ENCODE measurements around the gene PLGRKT.
"Not testable (repeated sequence)": the region's sequence is repeated elsewhere in the genome, so short reads cannot be mapped to it uniquely, and the experiment has no call there.

The PLGRKT gene

DNA sequence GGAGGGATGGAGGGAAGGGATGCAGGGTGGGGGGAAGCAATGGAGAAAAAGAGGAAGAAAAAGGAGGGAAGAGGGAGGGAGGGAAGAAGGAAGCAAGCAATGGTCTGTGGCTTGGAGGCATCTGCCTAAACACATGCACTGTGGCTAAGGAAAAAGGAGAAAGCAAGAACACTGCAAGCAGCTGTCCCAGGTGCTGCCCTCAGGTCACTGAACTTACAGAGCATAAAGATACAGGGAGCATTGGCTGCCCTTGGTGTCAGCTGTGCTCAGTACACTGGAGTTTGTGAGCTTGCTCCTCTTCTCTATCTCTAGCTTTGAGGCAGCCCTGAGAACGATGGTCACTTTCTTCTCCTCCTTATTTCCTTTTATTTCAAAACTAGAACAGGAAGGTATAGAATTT lies 116.1 kb downstream of the PLGRKT start:
- not testable (repeated sequence) for H3K9me3 ChIP-seq (ENCODE audit: insufficient read depth, low read depth, low read length); H3K4ac ChIP-seq (ENCODE audit: low read depth, low read length); H2BK12ac ChIP-seq (ENCODE audit: low read length); H4K8ac ChIP-seq (ENCODE audit: low read depth, low read length); H3K23ac ChIP-seq (ENCODE audit: low read length); H3K18ac ChIP-seq (ENCODE audit: low read length); H3K4me3 ChIP-seq (ENCODE audit: low read depth, low read length); H3K79me2 ChIP-seq (ENCODE audit: control insufficient read depth, insufficient read depth, low read length, poor library complexity); DNase-seq; H3K9ac ChIP-seq (ENCODE audit: low read length); H4K91ac ChIP-seq (ENCODE audit: low read depth, low read length); H4K12ac ChIP-seq (ENCODE audit: low read depth, low read length); H2BK120ac ChIP-seq (ENCODE audit: insufficient read depth, low read length, poor library complexity); H2AK5ac ChIP-seq (ENCODE audit: low read length); H3K36me3 ChIP-seq (ENCODE audit: control insufficient read depth in 1 of 2, insufficient read depth in 2 of 2, low read length in 2 of 2); H3K4me2 ChIP-seq (ENCODE audit: low read length); H2AFZ ChIP-seq (ENCODE audit: insufficient read depth, low read length, poor library complexity); H3K27me3 ChIP-seq (ENCODE audit: insufficient read depth, low read length); H3K27ac ChIP-seq (ENCODE audit: low read depth, low read length); H3K14ac ChIP-seq (ENCODE audit: low read length); H3K79me1 ChIP-seq (ENCODE audit: low read length); H2BK5ac ChIP-seq (ENCODE audit: low read depth, low read length, poor library complexity); H3K4me1 ChIP-seq (ENCODE audit: control insufficient read depth in 1 of 2, insufficient read depth in 2 of 2, low read length in 2 of 2)
- WGBS (ENCODE audit: extremely low coverage, insufficient coverage, insufficient read length), result no CpG with 5 or more reads among the region's 1 CpG

DNA sequence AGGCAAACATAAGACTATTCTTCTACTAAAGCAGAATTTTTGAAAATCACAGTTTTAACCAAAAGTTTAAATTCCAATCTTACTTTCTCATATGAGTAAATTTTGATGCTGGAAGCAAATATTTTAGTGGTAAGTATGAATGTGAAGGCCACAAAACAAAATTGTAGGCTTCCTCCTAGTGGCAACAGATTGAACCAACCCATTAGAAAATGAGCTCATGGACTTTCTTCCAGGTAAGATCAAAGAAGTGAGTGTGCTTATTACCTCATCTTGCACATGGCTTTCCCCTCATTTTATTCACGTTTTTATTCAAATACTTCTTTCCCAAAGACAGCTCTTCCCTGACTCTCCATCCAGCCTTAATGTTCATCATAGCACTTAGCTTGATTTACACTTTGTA lies 116.7 kb downstream of the PLGRKT start:
- DNase-seq, result no peak
- H3K14ac ChIP-seq (ENCODE audit: low read length), result no peak overlapping the region
- no peak overlapping the region for H3K23ac ChIP-seq (ENCODE audit: low read length)
- no peak overlapping the region for H2BK5ac ChIP-seq (ENCODE audit: low read depth, low read length, poor library complexity)
- no peak overlapping the region for H3K18ac ChIP-seq (ENCODE audit: low read length)
- H3K9me3 ChIP-seq (ENCODE audit: insufficient read depth, low read depth, low read length), result no peaks in the 10 kb centered on the region
- H2BK120ac ChIP-seq (ENCODE audit: insufficient read depth, low read length, poor library complexity), result no peak overlapping the region
- H3K79me1 ChIP-seq (ENCODE audit: low read length), result no peaks in the 10 kb centered on the region
- no peak overlapping the region for H3K27ac ChIP-seq (ENCODE audit: low read depth, low read length)
- no peaks in the 10 kb centered on the region for H3K79me2 ChIP-seq (ENCODE audit: control insufficient read depth, insufficient read depth, low read length, poor library complexity)
- no peak overlapping the region for H2AK5ac ChIP-seq (ENCODE audit: low read length)
- no CpG with 5 or more reads among the region's 1 CpG for WGBS (ENCODE audit: extremely low coverage, insufficient coverage, insufficient read length)
- H3K9ac ChIP-seq (ENCODE audit: low read length), result no peak overlapping the region
- no peaks in the 10 kb centered on the region for H3K36me3 ChIP-seq (ENCODE audit: control insufficient read depth in 1 of 2, insufficient read depth in 2 of 2, low read length in 2 of 2)
- no peak overlapping the region for H4K8ac ChIP-seq (ENCODE audit: low read depth, low read length)
- H3K4me2 ChIP-seq (ENCODE audit: low read length), result no peak overlapping the region
- no peaks in the 10 kb centered on the region for H3K4me1 ChIP-seq (ENCODE audit: control insufficient read depth in 1 of 2, insufficient read depth in 2 of 2, low read length in 2 of 2)
- no peak overlapping the region for H3K4ac ChIP-seq (ENCODE audit: low read depth, low read length)
- no peak overlapping the region for H2BK12ac ChIP-seq (ENCODE audit: low read length)
- no peak overlapping the region for H4K91ac ChIP-seq (ENCODE audit: low read depth, low read length)
- no peaks in the 10 kb centered on the region for H3K27me3 ChIP-seq (ENCODE audit: insufficient read depth, low read length)
- no peak overlapping the region for H4K12ac ChIP-seq (ENCODE audit: low read depth, low read length)
- H2AFZ ChIP-seq (ENCODE audit: insufficient read depth, low read length, poor library complexity), result no peak overlapping the region
- H3K4me3 ChIP-seq (ENCODE audit: low read depth, low read length), result no peak overlapping the region

DNA sequence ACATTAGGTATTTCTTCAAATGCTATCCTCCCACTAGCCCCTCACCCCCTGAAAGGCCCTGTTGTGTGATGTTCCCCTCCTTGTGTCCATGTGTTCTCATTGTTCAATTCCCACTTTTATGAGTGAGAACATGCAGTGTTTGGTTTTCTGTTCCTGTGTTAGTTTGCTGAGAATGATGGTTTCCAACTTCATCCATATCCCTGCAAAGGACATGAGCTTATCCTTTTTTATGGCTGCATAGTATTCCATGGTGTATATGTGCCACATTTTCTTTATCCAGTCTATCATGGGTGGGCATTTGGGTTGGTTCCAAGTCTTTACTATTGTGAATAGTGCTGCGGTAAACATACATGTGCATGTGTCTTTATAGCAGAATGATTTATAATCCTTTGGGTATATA lies 121.3 kb downstream of the PLGRKT start:
- not testable (repeated sequence) for DNase-seq; H3K4me3 ChIP-seq (ENCODE audit: low read depth, low read length); H3K18ac ChIP-seq (ENCODE audit: low read length); H2AFZ ChIP-seq (ENCODE audit: insufficient read depth, low read length, poor library complexity); H3K4ac ChIP-seq (ENCODE audit: low read depth, low read length); H3K36me3 ChIP-seq (ENCODE audit: control insufficient read depth in 1 of 2, insufficient read depth in 2 of 2, low read length in 2 of 2); H2AK5ac ChIP-seq (ENCODE audit: low read length); H3K9ac ChIP-seq (ENCODE audit: low read length); H3K27ac ChIP-seq (ENCODE audit: low read depth, low read length); H3K79me2 ChIP-seq (ENCODE audit: control insufficient read depth, insufficient read depth, low read length, poor library complexity); H3K79me1 ChIP-seq (ENCODE audit: low read length); H3K27me3 ChIP-seq (ENCODE audit: insufficient read depth, low read length); H3K4me2 ChIP-seq (ENCODE audit: low read length); H3K4me1 ChIP-seq (ENCODE audit: control insufficient read depth in 1 of 2, insufficient read depth in 2 of 2, low read length in 2 of 2); H3K23ac ChIP-seq (ENCODE audit: low read length); H2BK12ac ChIP-seq (ENCODE audit: low read length); H3K14ac ChIP-seq (ENCODE audit: low read length); H4K12ac ChIP-seq (ENCODE audit: low read depth, low read length); H3K9me3 ChIP-seq (ENCODE audit: insufficient read depth, low read depth, low read length); H2BK5ac ChIP-seq (ENCODE audit: low read depth, low read length, poor library complexity); H2BK120ac ChIP-seq (ENCODE audit: insufficient read depth, low read length, poor library complexity); H4K8ac ChIP-seq (ENCODE audit: low read depth, low read length); H4K91ac ChIP-seq (ENCODE audit: low read depth, low read length)
- WGBS (ENCODE audit: extremely low coverage, insufficient coverage, insufficient read length), result no CpG with 5 or more reads among the region's 1 CpG

DNA sequence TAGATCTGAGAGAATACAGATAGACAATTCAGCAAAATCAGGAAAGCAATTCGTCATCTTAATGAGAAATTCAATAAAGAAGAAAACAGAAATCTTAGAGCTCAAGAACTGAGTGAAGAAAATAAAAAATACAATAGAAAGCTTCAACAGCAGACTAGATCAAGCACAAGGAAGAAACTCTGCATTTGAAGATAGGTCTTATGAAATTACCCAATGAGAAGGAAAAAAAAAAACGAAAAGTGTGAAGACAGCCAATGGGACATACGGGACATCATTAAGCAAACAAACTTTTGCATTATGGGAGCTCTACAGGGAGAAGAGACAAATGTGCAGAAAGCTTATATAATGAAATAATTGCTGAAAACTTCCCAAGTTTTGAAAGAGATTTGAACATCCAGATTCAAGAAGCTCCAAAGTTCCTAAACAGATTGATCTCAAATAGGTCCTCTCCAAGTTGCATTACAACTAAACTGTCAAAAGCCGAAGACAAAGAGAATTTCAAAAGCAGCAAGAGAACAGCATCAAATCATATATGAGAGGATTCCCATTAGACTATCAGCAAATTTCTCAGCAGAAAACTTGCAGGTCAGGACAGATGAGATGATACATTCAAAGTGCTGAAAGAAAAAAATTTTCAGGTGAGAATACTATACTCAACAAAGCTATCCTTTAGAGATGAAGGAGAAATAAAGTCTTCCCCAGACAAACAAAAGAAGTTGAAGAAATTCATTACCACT lies 122.4 kb downstream of the PLGRKT start:
- no peaks in the 10 kb centered on the region for H3K79me1 ChIP-seq (ENCODE audit: low read length)
- no peaks in the 10 kb centered on the region for H3K9me3 ChIP-seq (ENCODE audit: insufficient read depth, low read depth, low read length)
- H3K79me2 ChIP-seq (ENCODE audit: control insufficient read depth, insufficient read depth, low read length, poor library complexity), result no peaks in the 10 kb centered on the region
- H3K4me1 ChIP-seq (ENCODE audit: control insufficient read depth in 1 of 2, insufficient read depth in 2 of 2, low read length in 2 of 2), result no peaks in the 10 kb centered on the region
- H2BK12ac ChIP-seq (ENCODE audit: low read length), result no peak overlapping the region
- H3K4me3 ChIP-seq (ENCODE audit: low read depth, low read length), result no peak overlapping the region
- no peak overlapping the region for H2BK5ac ChIP-seq (ENCODE audit: low read depth, low read length, poor library complexity)
- H3K27ac ChIP-seq (ENCODE audit: low read depth, low read length), result no peak overlapping the region
- no peak overlapping the region for H3K23ac ChIP-seq (ENCODE audit: low read length)
- no peaks in the 10 kb centered on the region for H3K36me3 ChIP-seq (ENCODE audit: control insufficient read depth in 1 of 2, insufficient read depth in 2 of 2, low read length in 2 of 2)
- no peak overlapping the region for H3K4ac ChIP-seq (ENCODE audit: low read depth, low read length)
- no CpG with 5 or more reads among the region's 4 CpGs for WGBS (ENCODE audit: extremely low coverage, insufficient coverage, insufficient read length)
- H4K91ac ChIP-seq (ENCODE audit: low read depth, low read length), result no peak overlapping the region
- DNase-seq, result no peak
- H4K12ac ChIP-seq (ENCODE audit: low read depth, low read length), result no peak overlapping the region
- no peak overlapping the region for H2BK120ac ChIP-seq (ENCODE audit: insufficient read depth, low read length, poor library complexity)
- no peak overlapping the region for H2AK5ac ChIP-seq (ENCODE audit: low read length)
- H3K27me3 ChIP-seq (ENCODE audit: insufficient read depth, low read length), result no peaks in the 10 kb centered on the region
- H3K14ac ChIP-seq (ENCODE audit: low read length), result no peak overlapping the region
- H3K4me2 ChIP-seq (ENCODE audit: low read length), result no peak overlapping the region
- H4K8ac ChIP-seq (ENCODE audit: low read depth, low read length), result no peak overlapping the region
- no peak overlapping the region for H2AFZ ChIP-seq (ENCODE audit: insufficient read depth, low read length, poor library complexity)
- H3K9ac ChIP-seq (ENCODE audit: low read length), result no peak overlapping the region
- H3K18ac ChIP-seq (ENCODE audit: low read length), result no peak overlapping the region

Data from trophoblast cell (in vitro differentiated cells and primary cell).